Measurements from ENCODE around the gene RGS5.
A peak's percentile ranks its signal among the peaks of the same experiment; 100 is the strongest.

Gene RGS5

GRCh38 chr1:163168053-163168452, 34.7 kb downstream of the RGS5 start:
- no peak overlapping the region for H3K4me3 ChIP-seq (ENCODE audit: low read depth, low read length)
- no peak overlapping the region for H3K9ac ChIP-seq (ENCODE audit: low read depth, low read length)
- no peak overlapping the region for H3K27ac ChIP-seq (ENCODE audit: low read depth, low read length)
- no peaks in the 10 kb centered on the region for H3K36me3 ChIP-seq (ENCODE audit: control insufficient read depth, insufficient read depth, low read length)
- H3K4me1 ChIP-seq (ENCODE audit: control insufficient read depth, insufficient read depth, low read length), result peaks cover 22% of the 10 kb centered on the region
- H3K9me3 ChIP-seq (ENCODE audit: control insufficient read depth, insufficient read depth, low read length), result no peaks in the 10 kb centered on the region
- no peaks in the 10 kb centered on the region for H3K27me3 ChIP-seq (ENCODE audit: control insufficient read depth, insufficient read depth, low read length)

DNA sequence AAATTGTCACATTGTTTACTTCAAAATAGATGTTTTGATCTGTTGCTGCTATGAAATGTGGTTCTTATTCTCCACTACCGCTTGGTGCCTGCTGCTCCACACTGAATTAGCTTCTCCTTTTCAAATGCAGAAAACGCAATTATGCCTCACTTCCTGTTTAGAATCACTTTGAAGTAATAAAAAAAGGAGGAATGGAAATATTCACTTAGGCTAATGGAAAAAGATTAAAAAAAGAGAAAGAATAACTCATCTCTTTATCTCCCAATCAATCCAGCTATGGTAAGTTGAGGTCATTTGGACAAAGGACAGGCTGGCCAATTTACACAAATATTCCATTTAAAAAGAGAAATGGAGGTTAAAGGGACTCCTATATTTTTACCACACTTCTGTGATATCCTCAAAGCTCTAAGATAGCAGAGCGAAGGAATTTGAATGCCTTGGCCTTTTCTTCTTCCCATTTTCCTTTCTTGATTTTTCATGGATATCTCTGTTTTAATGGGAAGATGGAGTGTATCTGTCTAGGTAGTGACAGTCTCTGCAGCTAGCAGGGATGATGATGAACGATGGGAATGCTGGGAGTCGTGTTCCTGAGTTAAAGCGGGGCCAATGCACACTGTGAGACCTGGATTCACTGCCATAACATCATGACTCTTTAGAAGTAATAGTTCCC, 35.7 kb downstream of the RGS5 start:
- Histone ChIP-seq H3K9me3 (ENCODE audit: control insufficient read depth, insufficient read depth, low read length) (no peaks in the 10 kb centered on the region), H3K36me3 (ENCODE audit: control insufficient read depth, insufficient read depth, low read length) (no peaks in the 10 kb centered on the region), H3K27me3 (ENCODE audit: control insufficient read depth, insufficient read depth, low read length) (no peaks in the 10 kb centered on the region), H3K27ac (ENCODE audit: low read depth, low read length) (peak overlapping the region; percentile 16), H3K4me1 (ENCODE audit: control insufficient read depth, insufficient read depth, low read length) (peaks cover 19% of the 10 kb centered on the region), H3K9ac (ENCODE audit: low read depth, low read length) (no peak overlapping the region), H3K4me3 (ENCODE audit: low read depth, low read length) (no peak overlapping the region; the same call in 1 of the 2 replicates)

DNA sequence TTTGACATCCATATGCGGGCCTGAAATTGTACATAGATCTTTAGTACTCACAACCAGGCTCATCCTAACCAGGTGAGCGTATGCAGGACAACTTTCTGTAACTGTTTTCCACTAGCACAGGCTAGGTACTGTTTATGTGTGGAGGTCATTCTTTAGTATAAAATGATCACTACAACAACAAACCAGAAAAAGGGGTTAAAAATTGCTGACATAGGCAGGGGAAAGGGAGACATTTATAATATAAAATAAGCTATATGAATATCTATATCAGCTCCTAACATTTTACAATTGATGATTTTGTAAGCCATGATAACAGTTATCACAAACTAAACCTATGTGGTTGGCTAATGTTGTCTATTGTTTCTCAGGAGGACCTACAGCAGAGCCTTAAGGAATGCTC, 37.6 kb downstream of the RGS5 start:
- H3K27ac ChIP-seq (ENCODE audit: low read depth, low read length), result no peak overlapping the region
- H3K9me3 ChIP-seq (ENCODE audit: control insufficient read depth, insufficient read depth, low read length), result no peaks in the 10 kb centered on the region
- no peaks in the 10 kb centered on the region for H3K27me3 ChIP-seq (ENCODE audit: control insufficient read depth, insufficient read depth, low read length)
- no peaks in the 10 kb centered on the region for H3K36me3 ChIP-seq (ENCODE audit: control insufficient read depth, insufficient read depth, low read length)
- H3K4me3 ChIP-seq (ENCODE audit: low read depth, low read length), result no peak overlapping the region
- no peak overlapping the region for H3K9ac ChIP-seq (ENCODE audit: low read depth, low read length)
- H3K4me1 ChIP-seq (ENCODE audit: control insufficient read depth, insufficient read depth, low read length), result peaks cover 19% of the 10 kb centered on the region

DNA sequence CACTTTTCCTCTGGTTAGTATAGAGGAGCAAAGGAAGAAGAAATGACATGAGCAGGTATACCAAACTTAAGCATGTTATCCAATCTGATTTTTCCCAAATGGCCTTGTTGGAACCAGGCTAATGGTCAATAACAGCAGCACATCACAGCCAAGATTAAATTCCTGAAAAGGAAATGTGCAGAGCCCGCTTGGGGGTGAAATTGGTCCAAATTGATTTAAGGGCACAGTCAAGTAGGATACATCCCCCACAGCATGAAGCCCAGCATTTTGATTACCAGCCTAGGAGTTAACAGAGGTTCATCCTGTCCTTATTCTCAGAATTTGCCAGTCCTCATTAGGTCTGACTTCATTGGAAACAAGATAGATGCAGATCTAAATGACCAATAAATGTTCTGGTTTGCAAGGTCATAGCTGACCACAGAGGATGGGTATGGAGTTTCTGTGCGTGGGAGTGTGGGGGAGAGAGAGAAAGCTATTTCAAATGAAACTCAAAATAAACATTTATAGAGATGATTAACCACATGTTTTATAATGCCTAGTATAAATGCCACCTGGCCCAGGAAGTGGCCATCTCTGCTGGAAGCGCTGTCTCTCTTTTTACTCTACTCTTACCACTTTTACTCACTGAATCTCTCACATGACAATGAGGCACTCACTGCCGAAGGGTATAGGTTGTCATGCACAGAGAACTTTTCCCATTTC, 38.7 kb downstream of the RGS5 start:
- no peak overlapping the region for H3K9ac ChIP-seq (ENCODE audit: low read depth, low read length)
- H3K27me3 ChIP-seq (ENCODE audit: control insufficient read depth, insufficient read depth, low read length), result no peaks in the 10 kb centered on the region
- H3K4me3 ChIP-seq (ENCODE audit: low read depth, low read length), result no peak overlapping the region
- peaks cover 3% of the 10 kb centered on the region for H3K9me3 ChIP-seq (ENCODE audit: control insufficient read depth, insufficient read depth, low read length)
- no peak overlapping the region for H3K27ac ChIP-seq (ENCODE audit: low read depth, low read length)
- no peaks in the 10 kb centered on the region for H3K36me3 ChIP-seq (ENCODE audit: control insufficient read depth, insufficient read depth, low read length)
- H3K4me1 ChIP-seq (ENCODE audit: control insufficient read depth, insufficient read depth, low read length), result peaks cover 19% of the 10 kb centered on the region

GRCh38 chr1:163163163-163163562, 39.6 kb downstream of the RGS5 start:
- no peak overlapping the region for H3K4me3 ChIP-seq (ENCODE audit: low read depth, low read length)
- H3K27me3 ChIP-seq (ENCODE audit: control insufficient read depth, insufficient read depth, low read length), result no peaks in the 10 kb centered on the region
- peaks cover 19% of the 10 kb centered on the region for H3K4me1 ChIP-seq (ENCODE audit: control insufficient read depth, insufficient read depth, low read length)
- H3K36me3 ChIP-seq (ENCODE audit: control insufficient read depth, insufficient read depth, low read length), result no peaks in the 10 kb centered on the region
- peaks cover 5% of the 10 kb centered on the region for H3K9me3 ChIP-seq (ENCODE audit: control insufficient read depth, insufficient read depth, low read length)
- no peak overlapping the region for H3K27ac ChIP-seq (ENCODE audit: low read depth, low read length)
- H3K9ac ChIP-seq (ENCODE audit: low read depth, low read length), result no peak overlapping the region

DNA sequence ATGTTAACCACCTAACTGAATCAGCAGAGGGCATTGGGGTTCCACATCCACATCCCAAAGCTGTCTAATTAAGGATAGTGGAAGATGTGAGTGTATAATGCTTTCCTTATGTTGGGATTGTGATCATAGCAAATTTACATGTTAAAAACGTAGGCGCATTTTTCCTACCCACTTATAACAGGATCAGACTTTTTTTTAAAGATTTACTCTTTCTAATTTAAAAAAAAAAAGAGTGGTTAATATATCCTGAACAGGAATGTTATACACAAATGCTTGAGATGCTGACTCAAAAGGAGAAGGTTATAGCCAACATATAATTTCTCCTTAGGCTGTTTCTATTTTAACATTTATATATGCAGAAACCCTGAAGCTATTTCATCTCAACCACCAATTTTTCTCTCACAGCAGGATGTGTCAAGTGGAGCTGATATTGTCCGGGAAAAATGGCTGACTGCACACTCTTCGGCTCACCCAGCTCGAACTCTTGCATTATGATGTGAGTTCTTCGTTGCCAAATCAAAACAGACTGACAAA, 40.3 kb downstream of the RGS5 start:
- no peaks in the 10 kb centered on the region for H3K36me3 ChIP-seq (ENCODE audit: control insufficient read depth, insufficient read depth, low read length)
- no peak overlapping the region for H3K27ac ChIP-seq (ENCODE audit: low read depth, low read length)
- peaks cover 16% of the 10 kb centered on the region for H3K4me1 ChIP-seq (ENCODE audit: control insufficient read depth, insufficient read depth, low read length)
- no peaks in the 10 kb centered on the region for H3K27me3 ChIP-seq (ENCODE audit: control insufficient read depth, insufficient read depth, low read length)
- H3K9ac ChIP-seq (ENCODE audit: low read depth, low read length), result no peak overlapping the region
- peaks cover 8% of the 10 kb centered on the region for H3K9me3 ChIP-seq (ENCODE audit: control insufficient read depth, insufficient read depth, low read length)
- H3K4me3 ChIP-seq (ENCODE audit: low read depth, low read length), result no peak overlapping the region

DNA sequence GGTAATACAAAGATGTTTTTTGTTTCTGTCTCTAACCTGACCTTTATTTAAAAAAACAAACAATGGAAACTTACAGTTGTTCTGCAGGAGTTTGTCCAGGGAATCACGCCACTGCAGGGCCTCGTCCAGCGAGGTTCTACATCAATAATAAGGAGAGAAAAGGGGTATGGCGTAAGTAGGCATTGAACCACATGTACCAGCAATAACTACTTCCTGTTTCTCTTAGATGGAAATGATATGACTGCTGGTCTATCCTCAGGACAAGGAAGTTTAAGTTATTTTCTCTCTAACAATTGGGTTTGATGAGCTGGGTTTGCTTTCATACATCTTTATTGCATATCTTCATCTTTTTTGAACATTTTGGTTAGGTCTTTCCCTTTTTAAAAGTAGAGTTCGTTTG, 40.9 kb downstream of the RGS5 start:
- Histone ChIP-seq H3K36me3 (ENCODE audit: control insufficient read depth, insufficient read depth, low read length) (no peaks in the 10 kb centered on the region), H3K4me3 (ENCODE audit: low read depth, low read length) (no peak overlapping the region), H3K9me3 (ENCODE audit: control insufficient read depth, insufficient read depth, low read length) (peaks cover 8% of the 10 kb centered on the region), H3K27me3 (ENCODE audit: control insufficient read depth, insufficient read depth, low read length) (no peaks in the 10 kb centered on the region), H3K9ac (ENCODE audit: low read depth, low read length) (no peak overlapping the region), H3K4me1 (ENCODE audit: control insufficient read depth, insufficient read depth, low read length) (peaks cover 10% of the 10 kb centered on the region), H3K27ac (ENCODE audit: low read depth, low read length) (no peak overlapping the region)

- Histone ChIP-seq H3K36me3 (ENCODE audit: control insufficient read depth, insufficient read depth, low read length) (no peaks in the 10 kb centered on the region), H3K27me3 (ENCODE audit: control insufficient read depth, insufficient read depth, low read length) (no peaks in the 10 kb centered on the region), H3K4me1 (ENCODE audit: control insufficient read depth, insufficient read depth, low read length) (peaks cover 5% of the 10 kb centered on the region), H3K9ac (ENCODE audit: low read depth, low read length) (no peak overlapping the region), H3K27ac (ENCODE audit: low read depth, low read length) (no peak overlapping the region), H3K9me3 (ENCODE audit: control insufficient read depth, insufficient read depth, low read length) (peaks cover 8% of the 10 kb centered on the region), H3K4me3 (ENCODE audit: low read depth, low read length) (no peak overlapping the region)
Measured at GRCh38 chr1:163161337-163161736, 41.4 kb downstream of the RGS5 start.

GRCh38 chr1:163155606-163156005, 47.1 kb downstream of the RGS5 start:
- no peaks in the 10 kb centered on the region for H3K27me3 ChIP-seq (ENCODE audit: control insufficient read depth, insufficient read depth, low read length)
- no peak overlapping the region for H3K4me3 ChIP-seq (ENCODE audit: low read depth, low read length)
- peaks cover 18% of the 10 kb centered on the region for H3K4me1 ChIP-seq (ENCODE audit: control insufficient read depth, insufficient read depth, low read length)
- peaks cover 8% of the 10 kb centered on the region for H3K9me3 ChIP-seq (ENCODE audit: control insufficient read depth, insufficient read depth, low read length)
- H3K9ac ChIP-seq (ENCODE audit: low read depth, low read length), result no peak overlapping the region
- no peak overlapping the region for H3K27ac ChIP-seq (ENCODE audit: low read depth, low read length)
- H3K36me3 ChIP-seq (ENCODE audit: control insufficient read depth, insufficient read depth, low read length), result 0 out of 2 replicates have a peak, but pooled peaks cover 6% of the 10 kb centered on the region

DNA sequence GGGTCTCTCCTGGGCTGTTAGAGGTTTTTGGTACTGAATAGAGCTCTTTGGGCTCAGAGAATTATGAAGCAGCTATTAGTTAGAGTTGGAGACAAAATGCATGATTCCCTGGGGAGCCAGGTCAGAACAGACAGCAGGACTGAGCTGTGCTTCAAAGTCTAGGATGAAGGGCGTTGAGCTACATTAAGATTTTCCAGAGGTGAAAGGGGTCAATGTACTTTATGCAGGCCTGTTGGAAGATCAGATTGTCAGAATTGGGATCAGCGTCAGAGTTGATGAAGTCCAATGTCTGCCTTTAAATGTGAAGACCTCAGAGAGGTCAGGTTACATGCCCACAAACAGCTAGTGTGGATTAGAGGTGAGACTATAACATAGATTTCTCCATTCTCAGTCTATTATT, 53.8 kb downstream of the RGS5 start:
- Histone ChIP-seq H3K36me3 (ENCODE audit: control insufficient read depth, insufficient read depth, low read length) (0 out of 2 replicates have a peak, but pooled peaks cover 6% of the 10 kb centered on the region), H3K9me3 (ENCODE audit: control insufficient read depth, insufficient read depth, low read length) (no peaks in the 10 kb centered on the region), H3K4me1 (ENCODE audit: control insufficient read depth, insufficient read depth, low read length) (0 out of 2 replicates have a peak, but pooled peaks cover 7% of the 10 kb centered on the region), H3K4me3 (ENCODE audit: low read depth, low read length) (no peak overlapping the region), H3K9ac (ENCODE audit: low read depth, low read length) (no peak overlapping the region), H3K27me3 (ENCODE audit: control insufficient read depth, insufficient read depth, low read length) (no peaks in the 10 kb centered on the region), H3K27ac (ENCODE audit: low read depth, low read length) (no peak overlapping the region)

DNA sequence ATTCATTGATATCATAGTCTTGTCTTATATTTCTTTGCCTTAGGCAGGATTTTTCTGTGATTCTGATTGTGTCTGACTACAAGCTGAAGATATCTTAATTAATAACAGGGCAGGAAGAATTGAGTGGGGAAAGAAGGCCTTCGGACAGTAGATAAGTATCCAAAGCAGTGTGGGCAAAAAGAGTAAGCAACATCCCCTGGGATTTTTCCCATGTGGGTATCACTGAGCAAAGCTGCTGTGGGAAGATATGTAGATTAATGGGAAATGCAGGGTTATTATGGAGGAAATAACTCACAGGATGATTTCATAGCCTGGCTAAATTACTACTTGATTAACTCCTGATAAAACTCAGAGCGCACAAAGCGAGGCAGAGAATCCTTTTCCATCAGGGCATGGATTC, 55.7 kb downstream of the RGS5 start:
- Histone ChIP-seq H3K9me3 (ENCODE audit: control insufficient read depth, insufficient read depth, low read length) (no peaks in the 10 kb centered on the region), H3K36me3 (ENCODE audit: control insufficient read depth, insufficient read depth, low read length) (0 out of 2 replicates have a peak, but pooled peaks cover 2% of the 10 kb centered on the region), H3K27me3 (ENCODE audit: control insufficient read depth, insufficient read depth, low read length) (no peaks in the 10 kb centered on the region), H3K9ac (ENCODE audit: low read depth, low read length) (no peak overlapping the region), H3K27ac (ENCODE audit: low read depth, low read length) (no peak overlapping the region), H3K4me1 (ENCODE audit: control insufficient read depth, insufficient read depth, low read length) (no peaks in the 10 kb centered on the region), H3K4me3 (ENCODE audit: low read depth, low read length) (no peak overlapping the region)

All from HUES48 (cell line).